Epidermal melanocyte (primary cell): Measurements from ENCODE around the gene FOXE3.
"Not testable (repeated sequence)": the region's sequence is repeated elsewhere in the genome, so short reads cannot be mapped to it uniquely, and the experiment has no call there.

Experiments used
- DNase-seq: peaks from one replicate; pipeline ENCODE4 v3.0.0; 2011; ENCODE audit warnings: low spot score; ENCODE audit not compliant: insufficient read length

FOXE3 gene

DNA sequence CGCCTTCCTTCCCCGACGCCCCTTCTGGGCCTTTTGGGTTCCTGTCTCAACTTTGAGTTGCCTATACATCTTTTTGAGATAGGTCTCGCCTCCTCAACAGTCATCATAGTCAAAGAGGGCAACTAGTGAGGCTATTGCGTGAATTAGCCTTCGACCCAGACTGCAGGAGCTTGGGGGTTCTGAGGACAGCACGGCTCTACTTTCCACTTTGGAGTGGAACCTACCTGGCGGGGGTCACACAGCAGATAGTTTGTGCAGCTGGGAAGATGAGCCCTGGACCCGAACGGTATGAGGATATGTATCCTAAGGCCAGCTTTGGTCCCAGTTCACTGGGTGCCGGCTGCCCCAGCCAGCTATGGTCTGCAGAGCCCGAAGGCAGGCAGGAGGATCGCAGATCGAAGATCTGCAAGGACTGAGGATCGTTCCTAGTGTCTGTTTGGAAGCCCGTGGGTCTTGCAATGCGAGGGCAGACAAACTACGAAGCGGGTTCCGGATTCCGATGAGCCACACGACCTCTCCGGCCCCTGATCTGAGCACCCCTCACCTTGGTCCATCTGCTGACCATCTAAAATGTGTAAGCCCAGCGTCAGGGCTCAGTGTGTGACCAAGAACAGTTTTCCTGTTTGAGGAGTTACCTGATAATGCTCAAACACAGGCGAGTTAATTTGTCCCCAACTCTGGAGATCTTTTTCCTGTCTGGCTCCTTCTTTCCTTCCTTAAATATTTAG, 29.9 kb downstream of the FOXE3 start:
- no peak for DNase-seq

DNA sequence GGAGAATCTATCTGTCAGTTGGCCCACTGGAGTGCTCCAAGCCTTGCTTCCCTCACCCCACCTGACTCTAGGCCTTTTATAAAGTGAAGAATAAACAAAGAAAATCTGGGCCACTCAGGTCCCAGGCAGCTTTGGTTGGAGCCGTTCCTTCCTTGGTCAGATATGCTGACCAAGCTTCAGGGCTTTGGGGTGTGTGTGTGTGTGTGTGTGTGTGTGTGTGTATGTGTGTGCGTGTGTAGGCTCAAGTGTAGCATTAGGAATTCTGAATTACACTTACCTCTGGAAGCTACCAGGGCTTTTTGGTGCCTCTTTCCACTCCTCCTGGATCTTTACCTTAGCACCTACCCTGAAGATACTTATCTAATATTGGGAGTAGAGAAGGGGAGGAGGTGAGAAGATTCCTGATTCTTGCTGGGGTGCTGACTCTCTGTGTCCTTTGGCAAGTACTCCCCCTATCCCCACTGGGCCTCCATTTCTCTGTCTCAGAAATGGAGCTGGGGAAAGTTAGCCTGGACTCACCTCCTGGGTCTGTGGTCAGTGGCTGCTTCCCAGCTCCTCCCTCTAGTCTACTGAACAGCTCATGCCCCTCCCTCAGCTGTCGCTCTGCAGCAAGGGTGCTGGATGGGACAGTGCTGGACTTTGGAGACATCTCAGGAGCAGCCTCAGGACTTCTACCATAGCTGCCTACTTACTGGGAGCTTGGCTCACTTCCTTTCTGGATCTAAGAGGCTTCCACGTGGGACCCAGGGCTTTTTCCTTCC, 32.6 kb downstream of the FOXE3 start:
- no peak for DNase-seq

DNA sequence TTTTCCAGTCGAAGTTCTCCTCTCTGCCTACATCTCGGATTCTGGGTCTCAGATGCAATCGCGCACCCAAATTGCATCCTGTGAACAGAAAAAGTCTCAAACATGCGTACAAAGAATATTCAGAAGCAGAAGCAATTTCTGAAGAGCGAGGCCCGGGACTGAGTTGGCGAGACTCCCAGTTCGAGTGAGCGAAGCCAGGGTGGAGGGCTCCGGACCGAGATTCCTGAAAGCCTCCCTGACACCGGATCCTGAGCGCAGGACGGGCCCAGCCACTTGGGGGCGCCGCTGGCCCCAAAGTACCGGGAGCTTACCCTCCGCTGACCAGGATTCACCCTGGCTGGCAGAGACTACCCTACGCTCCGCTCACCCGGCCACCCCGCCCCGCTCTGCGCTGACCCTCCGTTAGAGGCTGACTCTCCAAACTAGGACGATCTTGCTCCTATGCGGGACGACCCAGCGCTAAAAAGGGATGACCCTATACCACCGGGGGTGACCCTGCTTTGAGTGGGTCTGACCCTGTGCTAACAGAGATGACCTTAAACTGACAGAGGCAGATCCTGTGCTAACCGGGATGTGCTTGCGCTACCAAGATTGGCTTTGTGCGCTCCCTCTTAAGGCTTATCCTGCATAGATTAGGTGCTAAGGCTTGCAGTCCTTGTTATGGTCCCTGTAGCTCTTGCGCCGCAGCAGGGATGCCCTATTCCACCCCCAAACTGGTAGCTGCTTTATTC, 33.9 kb downstream of the FOXE3 start:
- no peak for DNase-seq

DNA sequence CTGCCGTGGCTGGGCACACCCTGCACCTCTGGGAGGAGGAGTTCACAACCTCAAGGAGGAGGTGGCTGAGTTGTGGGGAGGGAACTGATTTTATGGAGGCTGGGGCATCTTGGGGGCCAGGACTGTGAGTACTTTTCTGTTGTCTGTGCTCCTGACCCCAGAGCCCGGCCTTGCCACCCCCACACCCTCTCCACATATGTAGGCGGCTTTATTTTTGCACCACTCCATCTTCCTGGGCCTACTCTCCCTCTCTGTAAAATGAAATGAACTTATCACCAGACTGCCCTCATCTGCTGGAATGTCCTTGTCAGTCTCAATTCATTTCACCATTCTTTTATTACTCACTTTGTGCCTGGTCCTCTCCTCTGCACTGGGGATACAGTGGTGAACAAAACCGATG, 34.5 kb downstream of the FOXE3 start:
- DNase-seq: no peak

DNA sequence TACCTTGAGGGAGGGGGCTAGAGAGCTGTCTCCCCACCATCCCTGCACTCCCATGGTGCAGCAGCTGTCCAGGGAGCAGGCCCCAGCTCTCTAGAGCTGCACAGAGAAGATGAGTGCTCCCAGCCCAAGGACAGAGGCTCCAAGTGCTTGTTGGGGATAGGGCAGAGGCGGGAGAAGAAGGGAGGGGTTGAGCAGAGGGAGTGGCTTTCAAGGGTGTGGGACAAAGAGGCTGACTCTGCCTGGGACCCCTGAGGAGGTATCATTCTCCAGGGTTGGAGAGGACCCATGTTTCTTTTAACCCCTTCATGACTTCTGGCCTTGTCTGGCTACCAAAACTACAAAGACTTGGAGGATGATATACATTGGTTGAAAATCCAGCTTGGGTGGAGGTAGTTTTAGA, 36.3 kb downstream of the FOXE3 start:
- no peak for DNase-seq

DNA sequence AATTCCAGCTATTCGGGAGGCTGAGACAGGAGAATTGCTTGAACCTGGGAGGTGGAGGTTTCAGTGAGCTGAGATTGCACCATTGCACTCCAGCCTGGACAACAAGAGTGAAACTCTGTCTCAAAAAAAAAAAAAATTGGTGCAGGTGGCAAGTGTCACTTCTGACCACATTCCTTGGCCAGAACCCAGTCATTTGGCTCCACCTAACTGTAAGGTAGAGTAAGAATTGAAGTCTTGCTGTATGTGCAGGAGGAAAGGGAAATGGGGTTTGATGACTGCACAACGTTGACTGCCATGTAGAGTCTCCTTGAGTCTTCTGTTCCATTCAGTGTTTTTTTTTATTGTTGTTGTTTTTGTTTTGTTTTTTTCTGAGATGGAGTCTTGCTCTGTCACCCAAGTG, 37.8 kb downstream of the FOXE3 start:
- DNase-seq: not testable (repeated sequence)

DNA sequence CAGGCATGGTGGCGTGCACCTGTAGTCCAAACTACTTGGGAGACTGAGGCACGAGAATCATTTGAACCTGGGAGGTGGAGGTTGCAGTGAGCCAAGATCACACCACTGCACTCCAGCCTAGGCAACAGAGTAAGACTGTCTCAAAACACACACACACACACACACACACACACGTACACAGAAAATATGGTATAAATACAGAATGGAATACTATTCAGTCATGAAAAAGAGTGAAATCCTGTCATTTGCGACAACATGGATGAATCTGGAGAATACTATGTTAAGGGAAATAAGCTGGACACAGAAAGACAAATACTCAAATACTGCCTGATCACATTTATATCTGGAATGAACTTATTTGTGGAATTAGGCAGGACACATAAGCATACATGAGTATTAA, 40.2 kb downstream of the FOXE3 start:
- no peak for DNase-seq

DNA sequence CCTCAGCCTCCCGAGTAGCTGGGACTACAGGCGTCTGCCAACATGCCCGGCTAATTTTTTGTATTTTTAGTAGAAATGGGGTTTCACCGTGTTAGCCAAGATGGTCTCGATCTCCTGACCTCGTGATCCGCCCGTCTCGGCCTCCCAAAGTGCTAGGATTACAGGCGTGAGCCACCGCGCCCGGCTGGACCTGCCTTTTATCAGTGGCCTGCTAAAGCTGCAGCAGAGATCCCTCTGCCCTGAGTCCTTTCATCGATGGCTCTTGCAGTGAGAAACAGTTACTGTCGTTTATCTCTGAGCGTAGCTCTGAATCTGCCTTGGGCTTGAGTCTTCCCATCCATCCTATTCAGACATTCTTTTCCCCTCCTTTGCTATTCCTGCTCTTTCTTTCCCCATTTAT, 41.5 kb downstream of the FOXE3 start:
- DNase-seq: not testable (repeated sequence)

DNA sequence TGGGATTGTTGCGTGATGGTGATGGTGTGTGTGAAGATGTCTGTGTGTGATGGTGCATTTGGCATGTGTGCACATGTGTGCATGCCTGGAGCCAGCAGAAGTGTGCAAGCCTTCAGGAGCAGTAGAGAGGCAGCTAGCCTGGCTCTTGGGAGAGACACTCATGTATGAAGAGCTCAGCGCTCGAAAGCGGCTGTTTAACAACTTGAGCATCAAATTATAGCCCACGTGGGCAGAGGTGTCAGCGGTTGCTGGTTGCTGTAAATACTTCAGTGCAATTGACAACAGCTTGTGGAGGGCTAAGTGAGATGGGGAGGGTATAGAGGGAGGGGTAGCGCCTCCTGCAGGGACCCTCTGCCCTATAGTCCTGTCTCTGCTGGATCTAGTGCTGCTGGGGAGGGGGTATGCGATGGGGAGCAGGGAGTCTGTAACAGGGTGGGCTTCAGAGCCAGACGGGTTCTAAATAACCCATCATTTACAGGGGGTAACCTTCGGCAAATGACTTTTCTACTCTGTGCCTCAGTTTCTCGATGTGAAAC, 43.2 kb downstream of the FOXE3 start:
- DNase-seq: no peak

DNA sequence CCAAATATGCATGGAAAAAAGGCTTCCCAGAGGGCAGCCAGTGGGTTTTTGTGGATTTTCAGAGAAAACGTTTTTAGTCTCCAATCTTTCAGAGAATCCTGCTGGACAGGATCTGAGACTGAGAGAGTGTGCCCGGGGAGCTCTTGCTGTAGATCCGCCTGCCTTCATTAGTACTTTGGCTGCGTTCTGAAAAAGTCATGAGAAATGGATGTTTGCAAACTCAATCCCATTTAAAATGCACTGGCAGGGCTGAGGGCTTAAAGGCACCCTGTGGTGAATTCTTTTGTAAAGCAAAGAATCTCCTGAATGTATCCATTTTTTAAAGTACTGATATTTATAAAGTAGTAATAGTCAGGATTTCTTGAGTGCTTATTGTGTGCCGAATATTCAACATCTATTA, 44.0 kb downstream of the FOXE3 start:
- no peak for DNase-seq

DNA sequence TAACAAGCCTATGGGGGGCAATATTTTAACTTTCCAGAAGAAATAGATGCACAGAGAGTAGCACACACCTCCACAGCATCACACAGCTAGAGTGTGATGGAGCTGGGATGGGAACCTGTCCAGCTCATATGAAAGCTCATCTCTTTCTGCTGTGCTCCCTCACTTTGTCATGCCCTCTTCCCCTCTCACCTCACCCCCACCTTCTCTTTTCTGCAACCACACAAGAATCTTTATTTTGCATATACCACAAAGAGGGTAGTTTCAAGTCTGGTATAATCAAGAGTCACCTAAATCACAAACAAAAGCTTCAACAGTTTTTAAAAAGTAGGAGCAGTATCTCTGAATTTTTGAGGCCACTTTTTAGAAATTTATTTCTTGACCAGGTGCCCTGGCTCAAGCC, 44.4 kb downstream of the FOXE3 start:
- DNase-seq: no peak

DNA sequence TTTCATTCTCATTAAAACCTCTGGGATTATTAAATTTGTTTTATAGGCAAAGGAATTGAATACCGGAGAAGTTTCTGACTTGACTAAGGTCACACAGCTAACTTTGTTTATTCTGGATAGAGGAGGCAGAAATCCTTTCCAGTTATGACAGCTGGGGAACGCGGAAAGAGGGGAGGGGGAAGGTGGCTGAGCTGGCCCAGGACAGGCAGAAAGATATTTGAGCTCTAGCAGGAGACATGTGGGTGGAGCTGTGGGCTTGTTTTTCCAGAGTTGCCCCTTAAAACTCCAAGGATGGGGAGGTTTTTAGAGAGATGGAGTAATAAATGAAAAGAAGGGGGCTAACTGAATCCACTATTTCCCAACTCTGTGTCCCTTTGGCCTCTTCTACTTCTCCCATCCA, 49.5 kb downstream of the FOXE3 start:
- DNase-seq: no peak
